HEK293 (cell line): Measurements from ENCODE around the gene REN.

Source experiments
- CTCF ChIA-PET: fragments of 350-600 bp; formaldehyde crosslinking; extraction: SDS; loops from one replicate; lab custom pipeline; 2021; ENCODE audit warnings: antibody characterized with exemption; lab: Yijun Ruan, JAX
- POLR2A ChIA-PET: fragments of 300-600 bp; formaldehyde crosslinking; extraction: SDS; loops from one replicate; lab custom pipeline; 2020; ENCODE audit warnings: antibody characterized with exemption, inconsistent platforms; lab: Yijun Ruan, JAX
- H3K27ac ChIP-seq: fragments of 200-500 bp; sonication (Bioruptor generic); 2 replicates; pipeline ENCODE4 v1.5.1; 2014; ENCODE audit warnings: low read depth, low read length, control low read depth, inconsistent platforms; ENCODE audit errors: extremely low read depth
- H3K36me3 ChIP-seq, 2 experiments: fragments of 200-500 bp in 1 of 2; sonication (Bioruptor generic) in 1 of 2; 1 replicate in 1 of 2; 2 replicates in 1 of 2; pipeline ENCODE4 v1.5.1; 2014 to 2017; ENCODE audit warnings: inconsistent platforms in 2 of 2, low read length in 2 of 2; ENCODE audit not compliant: control insufficient read depth in 2 of 2, insufficient read depth in 1 of 2
- H3K4me1 ChIP-seq: fragments of 200-500 bp; sonication (Bioruptor generic); 2 replicates; pipeline ENCODE4 v1.5.1; 2014; ENCODE audit warnings: mild to moderate bottlenecking, low read length, inconsistent platforms; ENCODE audit not compliant: control insufficient read depth, insufficient read depth
- H3K4me3 ChIP-seq: 2 replicates; pipeline ENCODE4 v1.5.1; 2011; ENCODE audit warnings: low read depth, mild to moderate bottlenecking, control low read depth, low read length, moderate library complexity
- H3K9me3 ChIP-seq: fragments of 200-500 bp; sonication (Bioruptor generic); 2 replicates; pipeline ENCODE4 v1.5.1; 2014; ENCODE audit warnings: low read depth, low read length, inconsistent platforms; ENCODE audit not compliant: control insufficient read depth, insufficient read depth
- FEZF1 ChIP-seq: fragments of 450-650 bp; formaldehyde crosslinking; IDR thresholded peaks from 2 replicates; pipeline ENCODE4 v1.5.1; 2016; ENCODE audit warnings: missing biosample characterization, missing genetic modification characterization
- GFI1B ChIP-seq: fragments of 450-650 bp; formaldehyde crosslinking; IDR thresholded peaks from 2 replicates; pipeline ENCODE4 v1.5.1; 2016; ENCODE audit warnings: missing biosample characterization, missing genetic modification characterization
- HOXC10 ChIP-seq: sonication (generic); formaldehyde crosslinking; IDR thresholded peaks from 2 replicates; pipeline ENCODE4 v1.8.1; 2023; ENCODE audit warnings: mild to moderate bottlenecking, missing genetic modification reagents
- KLF8 ChIP-seq: fragments of 450-650 bp; formaldehyde crosslinking; IDR thresholded peaks from 2 replicates; pipeline ENCODE4 v1.5.1; 2016; ENCODE audit warnings: missing biosample characterization, missing genetic modification characterization
- PRDM1 ChIP-seq: fragments of 450-650 bp; formaldehyde crosslinking; IDR thresholded peaks from 2 replicates; pipeline ENCODE4; 2016; ENCODE audit warnings: missing biosample characterization, missing genetic modification characterization
- PRDM10 ChIP-seq: fragments of 450-650 bp; formaldehyde crosslinking; IDR thresholded peaks from 2 replicates; pipeline ENCODE4 v1.5.1; 2016; ENCODE audit warnings: missing biosample characterization, missing genetic modification characterization
- PRDM6 ChIP-seq: fragments of 450-650 bp; formaldehyde crosslinking; IDR thresholded peaks from 2 replicates; pipeline ENCODE4 v1.5.1; 2017; ENCODE audit warnings: missing biosample characterization, missing genetic modification characterization
- SCRT1 ChIP-seq: fragments of 450-650 bp; formaldehyde crosslinking; IDR thresholded peaks from 2 replicates; pipeline ENCODE4 v1.5.1; 2016; ENCODE audit warnings: missing biosample characterization, missing genetic modification characterization, borderline replicate concordance
- SP2 ChIP-seq: fragments of 450-650 bp; formaldehyde crosslinking; IDR thresholded peaks from 2 replicates; pipeline ENCODE4 v1.5.1; 2016; ENCODE audit warnings: missing biosample characterization, missing genetic modification characterization
- YY2 ChIP-seq: fragments of 450-650 bp; formaldehyde crosslinking; IDR thresholded peaks from 2 replicates; pipeline ENCODE4 v1.5.1; 2016; ENCODE audit warnings: missing biosample characterization, missing genetic modification characterization
- ZBTB20 ChIP-seq: fragments of 450-650 bp; formaldehyde crosslinking; IDR thresholded peaks from 2 replicates; pipeline ENCODE4 v1.5.1; 2016; ENCODE audit warnings: missing biosample characterization, missing genetic modification characterization
- ZNF133 ChIP-seq: fragments of 450-650 bp; formaldehyde crosslinking; IDR thresholded peaks from 2 replicates; pipeline ENCODE4 v1.5.1; 2016; ENCODE audit warnings: missing biosample characterization, missing genetic modification characterization
- ZNF214 ChIP-seq: fragments of 450-650 bp; formaldehyde crosslinking; IDR thresholded peaks from 2 replicates; pipeline ENCODE4 v1.5.1; 2017; ENCODE audit warnings: missing biosample characterization, mild to moderate bottlenecking, missing genetic modification characterization, borderline replicate concordance
- ZNF292 ChIP-seq: fragments of 450-650 bp; formaldehyde crosslinking; IDR thresholded peaks from 2 replicates; pipeline ENCODE4 v1.5.1; 2016; ENCODE audit warnings: low read depth, missing biosample characterization, missing genetic modification characterization, borderline replicate concordance
- ZNF37A ChIP-seq: fragments of 450-650 bp; IDR thresholded peaks from 2 replicates; pipeline ENCODE4 v1.5.1; 2018; ENCODE audit warnings: missing biosample characterization, missing genetic modification characterization
- ZNF501 ChIP-seq: fragments of 450-650 bp; formaldehyde crosslinking; IDR thresholded peaks from 2 replicates; pipeline ENCODE4 v1.5.1; 2016; ENCODE audit warnings: missing biosample characterization, missing genetic modification characterization
- ZNF514 ChIP-seq: fragments of 450-650 bp; formaldehyde crosslinking; IDR thresholded peaks from 2 replicates; pipeline ENCODE4 v1.5.1; 2016; ENCODE audit warnings: missing biosample characterization, missing genetic modification characterization
- ZNF670 ChIP-seq: fragments of 450-650 bp; formaldehyde crosslinking; IDR thresholded peaks from 2 replicates; pipeline ENCODE4 v1.5.1; 2016; ENCODE audit warnings: missing biosample characterization, missing genetic modification characterization, low read depth
- ZNF837 ChIP-seq: fragments of 450-650 bp; formaldehyde crosslinking; IDR thresholded peaks from 2 replicates; pipeline ENCODE4 v1.5.1; 2016; ENCODE audit warnings: missing biosample characterization, missing genetic modification characterization
- ZSCAN23 ChIP-seq: fragments of 450-650 bp; formaldehyde crosslinking; IDR thresholded peaks from 2 replicates; pipeline ENCODE4 v1.5.1; 2016; ENCODE audit warnings: missing biosample characterization, missing genetic modification characterization
- TF ChIP-seq, protein P1 (sequence below): fragments of 450-650 bp; formaldehyde crosslinking; IDR thresholded peaks from 2 replicates; pipeline ENCODE4 v1.5.1; 2016; ENCODE audit warnings: missing biosample characterization, missing genetic modification characterization, low read depth
- TF ChIP-seq, protein P2 (sequence below): fragments of 450-650 bp; formaldehyde crosslinking; IDR thresholded peaks from 2 replicates; pipeline ENCODE4 v1.5.1; 2017; ENCODE audit warnings: missing biosample characterization, missing genetic modification characterization
- TF ChIP-seq, protein P3 (sequence below): fragments of 450-650 bp; formaldehyde crosslinking; IDR thresholded peaks from 2 replicates; pipeline ENCODE4 v1.5.1; 2016; ENCODE audit warnings: missing biosample characterization, missing genetic modification characterization

Gene REN

GRCh38 chr1:204130178-204130577, 36.0 kb downstream of the REN start:
- Histone ChIP-seq H3K9me3 (no peaks in the 10 kb centered on the region), H3K4me3 (no peak overlapping the region), H3K27ac (no peak overlapping the region), H3K4me1 (0 out of 2 replicates have a peak, but pooled peaks cover 3% of the 10 kb centered on the region), H3K36me3 (peaks cover 0 to 26% of the 10 kb centered on the region in 2 experiments; a peak in 1 of 3 replicates)
- CTCF ChIA-PET = interaction anchor here (0.6 to 6.0 kb wide), 14 partner anchors 9 to 1010 kb away, joined by 3 to 167 read pairs (median 4); partner anchors contain the start of genes GOLT1A and SNRPE
- POLR2A ChIA-PET = interaction anchor here (1.1 kb wide), 1 partner anchor 266 kb away, joined by 4 read pairs; no protein-coding TSS in a partner anchor
- TF ChIP-seq ZNF837 (tag by site-specific recombination) (no peak), ZNF214 (no peak), PRDM1 (tag by site-specific recombination) (no peak), ZSCAN23 (no peak), HOXC10 (CRISPR knock-in tag) (no peak), YY2 (tag by site-specific recombination) (no peak), ZNF37A (tag by site-specific recombination) (no peak), PRDM6 (tag by site-specific recombination) (no peak), ZNF133 (tag by site-specific recombination) (no peak), GFI1B (tag by site-specific recombination) (no peak)
- TF ChIP-seq, protein P1, sequence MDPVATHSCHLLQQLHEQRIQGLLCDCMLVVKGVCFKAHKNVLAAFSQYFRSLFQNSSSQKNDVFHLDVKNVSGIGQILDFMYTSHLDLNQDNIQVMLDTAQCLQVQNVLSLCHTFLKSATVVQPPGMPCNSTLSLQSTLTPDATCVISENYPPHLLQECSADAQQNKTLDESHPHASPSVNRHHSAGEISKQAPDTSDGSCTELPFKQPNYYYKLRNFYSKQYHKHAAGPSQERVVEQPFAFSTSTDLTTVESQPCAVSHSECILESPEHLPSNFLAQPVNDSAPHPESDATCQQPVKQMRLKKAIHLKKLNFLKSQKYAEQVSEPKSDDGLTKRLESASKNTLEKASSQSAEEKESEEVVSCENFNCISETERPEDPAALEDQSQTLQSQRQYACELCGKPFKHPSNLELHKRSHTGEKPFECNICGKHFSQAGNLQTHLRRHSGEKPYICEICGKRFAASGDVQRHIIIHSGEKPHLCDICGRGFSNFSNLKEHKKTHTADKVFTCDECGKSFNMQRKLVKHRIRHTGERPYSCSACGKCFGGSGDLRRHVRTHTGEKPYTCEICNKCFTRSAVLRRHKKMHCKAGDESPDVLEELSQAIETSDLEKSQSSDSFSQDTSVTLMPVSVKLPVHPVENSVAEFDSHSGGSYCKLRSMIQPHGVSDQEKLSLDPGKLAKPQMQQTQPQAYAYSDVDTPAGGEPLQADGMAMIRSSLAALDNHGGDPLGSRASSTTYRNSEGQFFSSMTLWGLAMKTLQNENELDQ (tag by site-specific recombination) = no peak
- TF ChIP-seq, protein P2, sequence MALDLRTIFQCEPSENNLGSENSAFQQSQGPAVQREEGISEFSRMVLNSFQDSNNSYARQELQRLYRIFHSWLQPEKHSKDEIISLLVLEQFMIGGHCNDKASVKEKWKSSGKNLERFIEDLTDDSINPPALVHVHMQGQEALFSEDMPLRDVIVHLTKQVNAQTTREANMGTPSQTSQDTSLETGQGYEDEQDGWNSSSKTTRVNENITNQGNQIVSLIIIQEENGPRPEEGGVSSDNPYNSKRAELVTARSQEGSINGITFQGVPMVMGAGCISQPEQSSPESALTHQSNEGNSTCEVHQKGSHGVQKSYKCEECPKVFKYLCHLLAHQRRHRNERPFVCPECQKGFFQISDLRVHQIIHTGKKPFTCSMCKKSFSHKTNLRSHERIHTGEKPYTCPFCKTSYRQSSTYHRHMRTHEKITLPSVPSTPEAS = no peak

GRCh38 chr1:204128964-204129896, 36.9 kb downstream of the REN start:
- peaks cover 0 to 24% of the 10 kb centered on the region in 2 experiments; a peak in 1 of 3 replicates for H3K36me3 ChIP-seq
- 0 out of 2 replicates have a peak, but pooled peaks cover 3% of the 10 kb centered on the region for H3K4me1 ChIP-seq
- POLR2A ChIA-PET = interaction anchor here (1.0 to 2.7 kb wide), 3 partner anchors 57 to 265 kb away, joined by 4 to 20 read pairs (median 5); partner anchors contain the start of gene SOX13
- no peak overlapping the region for H3K27ac ChIP-seq
- no peaks in the 10 kb centered on the region for H3K9me3 ChIP-seq
- CTCF ChIA-PET = interaction anchor here (0.5 to 6.0 kb wide), 64 partner anchors 8 to 794 kb away, joined by 3 to 167 read pairs (median 4); partner anchors contain the start of genes ETNK2, GOLT1A, SNRPE and SOX13
- H3K4me3 ChIP-seq = no peak overlapping the region
- no peak for TF ChIP-seq ZNF514
- TF ChIP-seq FEZF1 = no peak
- TF ChIP-seq, protein P3, sequence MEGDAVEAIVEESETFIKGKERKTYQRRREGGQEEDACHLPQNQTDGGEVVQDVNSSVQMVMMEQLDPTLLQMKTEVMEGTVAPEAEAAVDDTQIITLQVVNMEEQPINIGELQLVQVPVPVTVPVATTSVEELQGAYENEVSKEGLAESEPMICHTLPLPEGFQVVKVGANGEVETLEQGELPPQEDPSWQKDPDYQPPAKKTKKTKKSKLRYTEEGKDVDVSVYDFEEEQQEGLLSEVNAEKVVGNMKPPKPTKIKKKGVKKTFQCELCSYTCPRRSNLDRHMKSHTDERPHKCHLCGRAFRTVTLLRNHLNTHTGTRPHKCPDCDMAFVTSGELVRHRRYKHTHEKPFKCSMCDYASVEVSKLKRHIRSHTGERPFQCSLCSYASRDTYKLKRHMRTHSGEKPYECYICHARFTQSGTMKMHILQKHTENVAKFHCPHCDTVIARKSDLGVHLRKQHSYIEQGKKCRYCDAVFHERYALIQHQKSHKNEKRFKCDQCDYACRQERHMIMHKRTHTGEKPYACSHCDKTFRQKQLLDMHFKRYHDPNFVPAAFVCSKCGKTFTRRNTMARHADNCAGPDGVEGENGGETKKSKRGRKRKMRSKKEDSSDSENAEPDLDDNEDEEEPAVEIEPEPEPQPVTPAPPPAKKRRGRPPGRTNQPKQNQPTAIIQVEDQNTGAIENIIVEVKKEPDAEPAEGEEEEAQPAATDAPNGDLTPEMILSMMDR = peak; percentile 83
- no peak for TF ChIP-seq ZNF670 (tag by site-specific recombination)
- peak; percentile 24; the same call in 1 of the 2 replicates for TF ChIP-seq ZBTB20 (tag by site-specific recombination)
- TF ChIP-seq SCRT1 = peak; percentile 85
- TF ChIP-seq ZNF501 = peak; percentile 50; the same call in 1 of the 2 replicates
- TF ChIP-seq ZNF292 (tag by site-specific recombination) = no peak
- peak; percentile 45 for TF ChIP-seq PRDM10 (tag by site-specific recombination)
- TF ChIP-seq SP2 (tag by site-specific recombination) = peak; percentile 57
- TF ChIP-seq KLF8 (tag by site-specific recombination) = 0 out of 2 replicates have a peak, but pooled peaks have one; percentile 22
